Thymus (tissue), 11 donors: Measurements from ENCODE around the gene UPF3A. TPM values are rescaled to one million over a fixed set of nuclear protein-coding genes. Genes with fewer than 3 reads are reported as not detected.

Experiments
- DNase-seq, 9 donors: peaks; one replicate each; pipeline ENCODE4 v3.0.0-alpha.2; 2013; ENCODE audit warnings: low spot score in 9 of 9, low read depth in 6 of 9, missing footprints in 1 of 9
- H3K27ac ChIP-seq, 2 donors: one replicate each; pipeline ENCODE4 v1.5.1; 2013; ENCODE audit warnings: control low read depth in 1 of 2, low read depth in 1 of 2, low read length in 1 of 2, mild to moderate bottlenecking in 1 of 2, moderate library complexity in 1 of 2
- H3K27me3 ChIP-seq, 2 donors: one replicate each; pipeline ENCODE4 v1.5.1; 2013; ENCODE audit warnings: low read length in 1 of 2; ENCODE audit not compliant: control insufficient read depth in 2 of 2, insufficient read depth in 1 of 2
- H3K36me3 ChIP-seq, 2 donors: one replicate each; pipeline ENCODE4 v1.5.1; 2013; ENCODE audit warnings: low read length in 1 of 2, mild to moderate bottlenecking in 1 of 2, moderate library complexity in 1 of 2; ENCODE audit not compliant: control insufficient read depth in 2 of 2, insufficient read depth in 2 of 2
- H3K4me1 ChIP-seq, 2 donors: one replicate each; pipeline ENCODE4 v1.5.1; 2013; ENCODE audit warnings: low read length in 2 of 2; ENCODE audit not compliant: control insufficient read depth in 2 of 2, insufficient read depth in 2 of 2
- H3K4me3 ChIP-seq, 2 donors: one replicate each; pipeline ENCODE4 v1.5.1; 2013; ENCODE audit warnings: low read length in 2 of 2, control low read depth in 1 of 2, mild to moderate bottlenecking in 1 of 2
- H3K9me3 ChIP-seq, 2 donors: one replicate each; pipeline ENCODE4 v1.5.1; 2013; ENCODE audit warnings: low read length in 1 of 2, mild to moderate bottlenecking in 1 of 2; ENCODE audit not compliant: control insufficient read depth in 2 of 2, insufficient read depth in 1 of 2
- WGBS: extraction: QIAGEN DNeasy Blood & Tissue Kit; methylation state at CpG from one replicate; pipeline ENCODE4 v1.1.7; 2013; 5-methylcytosine and 5-hydroxymethylcytosine counted together
- polyA plus RNA-seq: library from polyadenylated mRNA; stranded (reverse); fragments of 200-250 nt; gene quantifications from one replicate; pipeline ENCODE4 v1.2.3, GENCODE V29; 2013
- total RNA-seq: library from RNA; stranded (reverse); fragments of 120-200 nt; gene quantifications from one replicate; pipeline ENCODE4 v1.2.4, GENCODE V29; 2013
- donor health status: healthy.

Gene UPF3A
- total and polyA plus RNA-seq, 2 donors: 28.2 to 81.0 TPM

GRCh38 chr13:114304346-114305034, 23.1 kb downstream of the UPF3A start:
- Histone ChIP-seq H3K4me3 (no peak overlapping the region), H3K36me3 (peaks cover 50 to 52% of the 10 kb centered on the region in 2 donors), H3K4me1 (no peaks in the 10 kb centered on the region), H3K9me3 (no peaks in the 10 kb centered on the region), H3K27me3 (no peaks in the 10 kb centered on the region), H3K27ac (no peak overlapping the region)
- DNase-seq: no peak
- WGBS: 98% methylated on average over 13 of the region's 13 CpGs

DNA sequence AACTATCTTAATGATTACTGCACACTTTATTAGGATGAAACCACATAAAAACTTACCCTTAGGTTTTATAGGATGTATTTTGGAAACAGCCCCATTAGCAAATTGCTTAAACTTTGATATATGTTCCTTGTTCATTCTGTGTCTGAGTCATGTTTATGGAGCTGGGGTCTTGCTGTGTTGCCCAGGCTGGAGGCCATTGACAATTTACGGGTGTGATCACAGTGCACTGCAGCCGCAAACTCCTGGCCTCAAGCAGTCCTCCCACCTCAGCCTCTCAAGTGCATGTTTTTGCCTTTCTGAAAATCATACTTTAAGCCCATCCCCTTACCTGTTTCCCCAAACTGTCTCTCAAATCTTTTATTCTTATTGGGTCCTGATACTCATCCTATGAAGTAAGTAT, 27.7 kb downstream of the UPF3A start:
- no peaks in the 10 kb centered on the region for H3K27me3 ChIP-seq
- H3K9me3 ChIP-seq: no peaks in the 10 kb centered on the region
- no peak overlapping the region for H3K4me3 ChIP-seq
- H3K36me3 ChIP-seq: peaks cover 11 to 19% of the 10 kb centered on the region in 2 donors
- no peak overlapping the region for H3K27ac ChIP-seq
- DNase-seq: no peak
- 97% methylated on average over 2 of the region's 2 CpGs for WGBS
- peaks cover 6 to 7% of the 10 kb centered on the region in 2 donors for H3K4me1 ChIP-seq

DNA sequence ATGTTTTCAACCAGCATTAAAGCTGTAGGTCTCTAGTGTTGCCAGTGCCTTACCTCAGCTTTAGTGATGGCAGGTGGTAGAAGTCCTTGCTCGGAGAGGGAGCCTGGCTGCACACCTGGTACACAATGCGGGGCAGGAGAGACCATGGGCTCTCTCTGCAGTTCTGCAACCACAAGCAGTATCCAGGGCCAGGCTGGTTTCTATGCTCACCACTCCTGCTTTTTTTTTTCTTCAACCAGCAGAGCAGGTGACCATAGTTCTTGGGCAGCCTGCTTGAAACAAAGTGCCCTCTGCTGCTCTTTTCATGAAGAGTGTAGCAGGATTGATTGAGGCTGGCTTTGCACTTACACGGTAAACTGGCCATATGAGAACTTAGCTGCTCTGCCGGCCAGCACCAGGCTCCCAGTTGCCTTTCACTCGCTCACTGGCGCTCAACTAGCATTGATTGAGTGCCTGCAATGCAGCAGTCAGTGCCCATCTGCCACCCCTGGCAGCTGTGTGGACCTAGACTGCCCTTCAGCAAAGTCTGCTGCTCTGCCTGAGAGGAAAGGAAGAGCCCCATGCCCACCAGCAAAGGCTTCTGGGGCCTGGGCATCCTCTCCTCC, 28.5 kb downstream of the UPF3A start:
- H3K9me3 ChIP-seq: no peaks in the 10 kb centered on the region
- WGBS: 94% methylated on average over 6 of the region's 6 CpGs
- DNase-seq: no peak
- H3K27me3 ChIP-seq: no peaks in the 10 kb centered on the region
- peaks cover 6 to 7% of the 10 kb centered on the region in 2 donors for H3K4me1 ChIP-seq
- no peak overlapping the region for H3K27ac ChIP-seq
- H3K4me3 ChIP-seq: no peak overlapping the region
- peaks cover 4 to 13% of the 10 kb centered on the region in 2 donors for H3K36me3 ChIP-seq

GRCh38 chr13:114310956-114311355, 29.6 kb downstream of the UPF3A start:
- Histone ChIP-seq H3K27ac (no peak overlapping the region), H3K4me3 (no peak overlapping the region), H3K27me3 (no peaks in the 10 kb centered on the region), H3K4me1 (peaks cover 8 to 11% of the 10 kb centered on the region in 2 donors), H3K36me3 (peaks cover 4 to 10% of the 10 kb centered on the region in 2 donors), H3K9me3 (no peaks in the 10 kb centered on the region)
- no peak for DNase-seq
- WGBS: 96% methylated on average over 5 of the region's 5 CpGs

- Histone ChIP-seq H3K9me3 (no peaks in the 10 kb centered on the region), H3K4me1 (peaks cover 8 to 12% of the 10 kb centered on the region in 2 donors), H3K36me3 (peaks cover 4 to 7% of the 10 kb centered on the region in 2 donors), H3K27ac (no peak overlapping the region), H3K27me3 (no peaks in the 10 kb centered on the region), H3K4me3 (no peak overlapping the region)
- no peak for DNase-seq
Observed at GRCh38 chr13:114311387-114311786, 30.0 kb downstream of the UPF3A start.

GRCh38 chr13:114311908-114312307, 30.5 kb downstream of the UPF3A start:
- no peak overlapping the region for H3K27ac ChIP-seq
- H3K9me3 ChIP-seq: no peaks in the 10 kb centered on the region
- no peaks in the 10 kb centered on the region for H3K27me3 ChIP-seq
- peaks cover 8 to 12% of the 10 kb centered on the region in 2 donors for H3K4me1 ChIP-seq
- no peak for DNase-seq
- no peak overlapping the region for H3K4me3 ChIP-seq
- WGBS: 80% methylated on average over 2 of the region's 2 CpGs
- peaks cover 1 to 2% of the 10 kb centered on the region in 2 donors for H3K36me3 ChIP-seq

- peaks cover 12 to 14% of the 10 kb centered on the region in 2 donors for H3K4me1 ChIP-seq
- DNase-seq: peak in 3 of 9 donors; percentile 8 to 34 (median 9)
- WGBS: 94% methylated on average over 17 of the region's 17 CpGs
- peak overlapping the region; percentile 77 to 97 for H3K27ac ChIP-seq
- peak overlapping the region; percentile 61 to 96 for H3K4me3 ChIP-seq
- no peaks in the 10 kb centered on the region for H3K9me3 ChIP-seq
- no peaks in the 10 kb centered on the region for H3K27me3 ChIP-seq
- H3K36me3 ChIP-seq: no peaks in the 10 kb centered on the region
Observed at GRCh38 chr13:114313061-114313860, 31.9 kb downstream of the UPF3A start.

DNA sequence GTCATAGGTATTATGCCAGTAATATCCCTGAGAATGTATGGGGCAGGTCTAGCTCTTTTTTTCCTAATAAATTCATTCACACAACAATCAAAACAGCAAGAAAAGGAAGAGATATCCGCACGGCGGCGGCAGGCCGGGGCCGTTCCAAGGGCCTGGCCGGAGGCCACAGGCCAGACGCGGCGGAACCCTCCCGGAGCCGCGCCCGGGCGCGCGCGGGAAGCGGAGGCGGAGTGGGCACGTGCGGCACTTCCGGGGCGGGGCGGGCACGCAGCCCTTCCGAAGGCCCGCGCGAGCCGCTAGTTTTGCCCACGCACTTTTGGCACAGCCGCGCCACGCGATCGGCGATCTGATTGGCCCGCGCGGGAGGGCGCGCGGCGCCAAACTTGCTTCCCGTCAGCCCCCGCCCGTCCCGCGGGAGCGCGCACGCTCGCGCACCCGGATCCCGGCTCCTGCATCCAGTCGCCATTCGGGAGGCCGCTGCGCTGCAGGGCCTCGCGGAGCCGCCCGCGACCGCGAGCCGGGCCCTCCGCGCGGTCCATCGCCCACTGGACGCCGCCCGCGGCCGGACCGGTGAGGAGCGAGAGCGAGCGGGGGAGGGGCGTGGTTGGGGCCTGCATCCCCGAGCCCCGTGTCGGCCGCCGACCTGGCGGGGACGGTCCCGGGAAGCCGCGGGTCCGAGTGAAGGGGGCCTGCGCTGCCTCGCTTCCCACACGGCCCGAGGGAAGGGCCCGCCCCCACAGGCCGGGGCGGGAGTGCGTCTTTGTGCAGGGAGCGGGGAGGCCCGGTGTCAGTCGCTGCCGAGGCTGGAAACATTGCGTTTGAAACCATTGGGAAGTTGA, 32.9 kb downstream of the UPF3A start, which contains the start of gene CHAMP1:
Gene CHAMP1, plus strand, starts transcription at position 430 of the 839 bp plus-strand sequence. CDS start 9,340 bp downstream, outside the sequence.
- WGBS: under 1% methylated on average over 107 of the region's 107 CpGs
- H3K36me3 ChIP-seq: no peaks in the 10 kb centered on the region
- peak within 1 kb of the TSS; percentile 81 to 97 for H3K27ac ChIP-seq
- peaks cover 12 to 15% of the 10 kb centered on the region in 2 donors for H3K4me1 ChIP-seq
- DNase-seq: peak; percentile 77 to 95 (median 89)
- H3K9me3 ChIP-seq: no peaks in the 10 kb centered on the region
- peak within 1 kb of the TSS; percentile 61 to 96 for H3K4me3 ChIP-seq
- H3K27me3 ChIP-seq: no peaks in the 10 kb centered on the region
